ENCODE measurements around the gene ZFYVE27.

DNA sequence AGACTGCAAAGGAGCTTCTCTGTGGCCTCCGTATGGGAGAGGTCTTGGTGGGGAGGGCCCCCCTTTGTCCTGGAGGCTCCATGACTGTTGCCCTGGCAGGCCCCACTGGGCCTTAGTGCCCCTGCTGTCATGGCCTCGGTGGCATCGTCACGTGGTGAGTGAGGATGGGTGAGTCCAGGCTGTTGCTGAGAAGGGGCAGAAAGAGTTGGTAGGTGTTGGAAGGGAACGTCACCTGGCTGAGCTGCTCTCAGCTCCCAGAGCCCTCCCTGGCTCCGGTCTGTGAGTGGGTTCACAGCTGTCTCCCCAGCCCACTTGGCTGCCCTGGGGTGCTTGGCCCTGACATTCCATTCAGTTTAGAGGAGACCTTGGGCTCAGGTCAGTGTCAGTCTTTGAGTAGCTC is 18.8 kb downstream of the ZFYVE27 start:
- TF ChIP-seq, protein P1, sequence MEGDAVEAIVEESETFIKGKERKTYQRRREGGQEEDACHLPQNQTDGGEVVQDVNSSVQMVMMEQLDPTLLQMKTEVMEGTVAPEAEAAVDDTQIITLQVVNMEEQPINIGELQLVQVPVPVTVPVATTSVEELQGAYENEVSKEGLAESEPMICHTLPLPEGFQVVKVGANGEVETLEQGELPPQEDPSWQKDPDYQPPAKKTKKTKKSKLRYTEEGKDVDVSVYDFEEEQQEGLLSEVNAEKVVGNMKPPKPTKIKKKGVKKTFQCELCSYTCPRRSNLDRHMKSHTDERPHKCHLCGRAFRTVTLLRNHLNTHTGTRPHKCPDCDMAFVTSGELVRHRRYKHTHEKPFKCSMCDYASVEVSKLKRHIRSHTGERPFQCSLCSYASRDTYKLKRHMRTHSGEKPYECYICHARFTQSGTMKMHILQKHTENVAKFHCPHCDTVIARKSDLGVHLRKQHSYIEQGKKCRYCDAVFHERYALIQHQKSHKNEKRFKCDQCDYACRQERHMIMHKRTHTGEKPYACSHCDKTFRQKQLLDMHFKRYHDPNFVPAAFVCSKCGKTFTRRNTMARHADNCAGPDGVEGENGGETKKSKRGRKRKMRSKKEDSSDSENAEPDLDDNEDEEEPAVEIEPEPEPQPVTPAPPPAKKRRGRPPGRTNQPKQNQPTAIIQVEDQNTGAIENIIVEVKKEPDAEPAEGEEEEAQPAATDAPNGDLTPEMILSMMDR (IDR thresholded peaks at IDR 0.05): no peak
- TF ChIP-seq POLR2A (IDR thresholded peaks at IDR 0.05): no peak

Data from esophagus squamous epithelium (tissue), 4 donors.